HepG2 (cell line): ENCODE data around the gene ZACN. TPM values are rescaled to one million over a fixed set of nuclear protein-coding genes. Genes with fewer than 3 reads are reported as not detected.

Source experiments
- ATAC-seq: fragments of 200-7000 bp; cut with Tn5 transposase; 3 replicates; pipeline ENCODE4 v1.9.1; 2020; ENCODE audit warnings: mild to moderate bottlenecking, moderate library complexity
- BruUV-seq: library from RNA; stranded (reverse); fragments of 400-500 nt; replicated peaks from 2 replicates; lab custom pipeline; 2021; lab: Mats Ljungman, UMichigan
- CTCF ChIA-PET: fragments of 300-600 bp; formaldehyde crosslinking; extraction: SDS; loops from one replicate; lab custom pipeline; 2021; ENCODE audit warnings: low total read pairs, inconsistent platforms, low intra/inter-chr PET ratio; lab: Yijun Ruan, JAX
- POLR2A ChIA-PET: fragments of 350-600 bp; sonication (Branson Sonifier 250); formaldehyde crosslinking; loops from one replicate; lab custom pipeline; 2020; ENCODE audit warnings: antibody characterized with exemption, inconsistent platforms; lab: Yijun Ruan, JAX
- DNase-seq: peaks from one replicate; pipeline ENCODE4 v3.0.0-alpha.2; 2015; ENCODE audit warnings: low spot score
- FAIRE-seq: peaks from 3 replicates; lab custom pipeline; 2011; peaks lifted over from hg19 to GRCh38; lab: Jason Lieb, UNC
- H2AFZ ChIP-seq: one replicate; pipeline ENCODE4 v1.6.1; 2011; ENCODE audit warnings: low read length, inconsistent platforms
- H3K27ac ChIP-seq: fragments of 300-600 bp; 3 replicates; pipeline ENCODE4 v1.8.0; 2011; ENCODE audit warnings: mixed run types, mild to moderate bottlenecking, mixed read lengths, low read length, inconsistent platforms; ENCODE audit not compliant: insufficient read depth; ENCODE audit errors: extremely low read length
- H3K27me3 ChIP-seq, 2 experiments: fragments of 200-600 bp in 1 of 2; 2 replicates in 1 of 2; 3 replicates in 1 of 2; pipeline versions ENCODE4 v1.6.0 to v1.8.0; 2011; ENCODE audit warnings: low read length in 2 of 2, mild to moderate bottlenecking in 2 of 2, moderate library complexity in 2 of 2, inconsistent platforms in 1 of 2; ENCODE audit not compliant: insufficient read depth in 2 of 2, control insufficient read depth in 1 of 2
- H3K36me3 ChIP-seq, 2 experiments: fragments of 200-600 bp in 1 of 2; replicated peaks in 1 of 2; 2 replicates in 1 of 2; 3 replicates in 1 of 2; pipeline versions ENCODE4 v1.5.1 to v1.8.0; 2011; ENCODE audit warnings: low read length in 2 of 2, inconsistent platforms in 1 of 2; ENCODE audit not compliant: insufficient read depth in 2 of 2, control insufficient read depth in 1 of 2
- H3K4me1 ChIP-seq: 2 replicates; pipeline ENCODE4 v1.5.1; 2012; ENCODE audit warnings: low read length, inconsistent platforms; ENCODE audit not compliant: insufficient read depth
- H3K4me2 ChIP-seq: 2 replicates; pipeline ENCODE4 v1.6.0; 2011; ENCODE audit warnings: low read depth, low read length, inconsistent platforms
- H3K4me3 ChIP-seq, 3 experiments: fragments of 200-600 bp in 1 of 3; sonication (generic), shearing (Covaris generic) in 1 of 3; replicated peaks in 1 of 3; 2 replicates each; pipeline ENCODE4 v1.5.1; 2011 to 2016; ENCODE audit warnings: low read length in 3 of 3, inconsistent platforms in 2 of 3, low read depth in 2 of 3, mild to moderate bottlenecking in 2 of 3, control low read depth in 1 of 3, mixed read lengths in 1 of 3; ENCODE audit not compliant: insufficient read depth in 1 of 3
- H3K79me2 ChIP-seq: one replicate; pipeline ENCODE4 v1.6.1; 2011; ENCODE audit warnings: low read length, inconsistent platforms; ENCODE audit not compliant: insufficient read depth
- H3K9ac ChIP-seq: 2 replicates; pipeline ENCODE4 v1.6.0; 2011; ENCODE audit warnings: mild to moderate bottlenecking, low read depth, low read length, inconsistent platforms; ENCODE audit not compliant: insufficient read depth
- H3K9me3 ChIP-seq: 2 replicates; pipeline ENCODE4 v1.5.1; 2012; ENCODE audit warnings: mild to moderate bottlenecking, low read length
- H4K20me1 ChIP-seq: 2 replicates; pipeline ENCODE4 v1.6.0; 2011; ENCODE audit warnings: inconsistent platforms, mild to moderate bottlenecking, low read length, moderate library complexity; ENCODE audit not compliant: insufficient read depth
- AGO2 ChIP-seq: fragments of 200-400 bp; formaldehyde crosslinking; optimal IDR thresholded peaks from 2 replicates; pipeline ENCODE3; 2017; ENCODE audit warnings: mild to moderate bottlenecking, low read depth, low read length, moderate library complexity
- DBP ChIP-seq: sonication (generic); formaldehyde crosslinking; IDR thresholded peaks from 2 replicates; pipeline ENCODE4 v1.4.0; 2020; ENCODE audit warnings: missing genetic modification reagents; ENCODE audit errors: not compliant biosample characterization
- GRHL1 ChIP-seq: sonication (generic); formaldehyde crosslinking; conservative IDR thresholded peaks from 2 replicates; pipeline ENCODE4 v1.8.0; 2022; ENCODE audit warnings: missing genetic modification reagents
- IKZF4 ChIP-seq: sonication (generic); formaldehyde crosslinking; IDR thresholded peaks from 2 replicates; pipeline ENCODE4 v1.5.1; 2020; ENCODE audit warnings: borderline replicate concordance, mild to moderate bottlenecking, low read depth, missing genetic modification reagents; ENCODE audit errors: not compliant biosample characterization
- NFIC ChIP-seq: IDR thresholded peaks from 2 replicates; pipeline ENCODE4 v1.6.1; 2012; ENCODE audit warnings: mild to moderate bottlenecking, low read length, inconsistent platforms
- NR2F2 ChIP-seq: IDR thresholded peaks from 2 replicates; pipeline ENCODE4 v1.6.1; 2012; ENCODE audit warnings: low read depth, inconsistent platforms, borderline replicate concordance
- REL ChIP-seq: sonication (generic); formaldehyde crosslinking; conservative IDR thresholded peaks from 2 replicates; pipeline ENCODE4 v1.8.0; 2022; ENCODE audit warnings: mild to moderate bottlenecking, missing genetic modification reagents, moderate library complexity
- RFXAP ChIP-seq: sonication (generic); formaldehyde crosslinking; IDR thresholded peaks from 2 replicates; pipeline ENCODE4 v1.4.0; 2020; ENCODE audit warnings: missing genetic modification reagents, borderline replicate concordance
- ZBTB8A ChIP-seq: sonication (generic); formaldehyde crosslinking; IDR thresholded peaks from 2 replicates; pipeline ENCODE4 v1.4.0; 2020; ENCODE audit warnings: mild to moderate bottlenecking, low read depth, missing genetic modification reagents, borderline replicate concordance
- ZHX1 ChIP-seq: sonication (generic); formaldehyde crosslinking; IDR thresholded peaks from 2 replicates; pipeline ENCODE4 v1.8.1; 2022; ENCODE audit warnings: low read depth, mild to moderate bottlenecking, missing genetic modification reagents
- ZNF225 ChIP-seq: sonication (generic); formaldehyde crosslinking; IDR thresholded peaks from 2 replicates; pipeline ENCODE4 v1.4.0; 2020; ENCODE audit warnings: mild to moderate bottlenecking, missing genetic modification reagents
- ZNF460 ChIP-seq: sonication (generic); formaldehyde crosslinking; IDR thresholded peaks from 2 replicates; pipeline ENCODE4 v1.5.1; 2020; ENCODE audit warnings: missing genetic modification reagents, mild to moderate bottlenecking, borderline replicate concordance
- ZNF570 ChIP-seq: sonication (generic); formaldehyde crosslinking; IDR thresholded peaks from 2 replicates; pipeline ENCODE4 v1.4.0; 2020; ENCODE audit warnings: mild to moderate bottlenecking, missing genetic modification reagents, borderline replicate concordance
- ZNF704 ChIP-seq: sonication (generic); formaldehyde crosslinking; IDR thresholded peaks from 2 replicates; pipeline ENCODE4 v1.8.1; 2023; ENCODE audit warnings: mild to moderate bottlenecking, inconsistent platforms, moderate library complexity, missing genetic modification reagents, borderline replicate concordance
- WGBS: methylation state at CpG from one replicate; pipeline ENCODE4 v1.1.6; 2017; ENCODE audit warnings: low lambda C conversion rate; 5-methylcytosine and 5-hydroxymethylcytosine counted together
- in situ Hi-C: cut with HindIII; loops from 2 replicates; pipeline ENCODE4 v1.10.0; 2017; ENCODE audit warnings: low pct_unique_long_range_greater_than_20kb; ENCODE audit not compliant: extremely low pct_ligation_motif_present
- intact Hi-C: fragments of 100-400 bp; cut with micrococcal nuclease; formaldehyde crosslinking; loops from one replicate; pipeline ENCODE4 v1.10.0; 2022; ENCODE audit not compliant: unreplicated experiment
- polyA plus RNA-seq, 8 experiments: library from polyadenylated mRNA; depleted of rRNA in 3 of 8; stranded (reverse) in 7 of 8; unstranded in 1 of 8; fragments of >200 nt; fragmentation: Illumina TruSeq in 4 of 8; extraction: Trizol in 4 of 8; gene quantifications; 2 replicates each; pipeline versions ENCODE4 v1.2.1 to v1.2.3, GENCODE V29; 2011 to 2016; ENCODE audit warnings: low read depth in 4 of 8, missing spikeins in 1 of 8, mixed read lengths in 1 of 8; ENCODE audit not compliant: insufficient read depth in 1 of 8
- total RNA-seq, 5 experiments: library from RNA; depleted of rRNA; stranded (reverse); fragments of >200 nt; fragmentation: Illumina TruSeq; extraction: Trizol; gene quantifications; 2 replicates each; pipeline ENCODE4 v1.2.3, GENCODE V29; 2016; ENCODE audit warnings: low read depth in 1 of 5

Gene ZACN
- total and polyA plus RNA-seq, 2 of the 13 experiments (the other 11 are each of a cell fraction or from before 2014, with no cell fraction given) = 0.11 to 0.15 TPM

GRCh38 chr17:76102944-76103273 is 23.9 kb downstream of the ZACN start (continued):
- TF ChIP-seq ZBTB8A (CRISPR knock-in tag) (no peak), RFXAP (CRISPR knock-in tag) (0 out of 2 replicates have a peak, but pooled peaks have one; percentile 9), AGO2 (no peak), ZNF225 (CRISPR knock-in tag) (peak; percentile 32; the same call in 1 of the 2 replicates), IKZF4 (CRISPR knock-in tag) (no peak), NFIC (no peak)

GRCh38 chr17:76103274-76104139 is 24.5 kb downstream of the ZACN start, which contains the start of gene EXOC7:
EXOC7 (minus strand) TSS chr17:76103787; CDS start chr17:76103692, 95 bp downstream.
- in situ Hi-C loops (no loop called here), intact Hi-C loops (loop anchor here (2.0 kb wide), 1 partner anchor 25 kb away; the partner anchor contains the start of gene ZACN)
- Histone ChIP-seq H4K20me1 (no peaks in the 10 kb centered on the region), H3K9me3 (no peaks in the 10 kb centered on the region), H3K9ac (peak within 1 kb of the TSS; percentile 86), H3K4me2 (peak within 1 kb of the TSS; percentile 97), H3K4me3 (peak within 1 kb of the TSS; percentile 78 to 87 (median 79)), H2AFZ (peak within 1 kb of the TSS; percentile 50), H3K79me2 (peaks cover 18% of the 10 kb centered on the region), H3K27me3 (no peaks in the 10 kb centered on the region; a peak in 1 of 5 replicates), H3K36me3 (peaks cover 13 to 26% of the 10 kb centered on the region in 2 experiments), H3K27ac (peak within 1 kb of the TSS; percentile 83), H3K4me1 (peaks cover 48% of the 10 kb centered on the region)
- ATAC-seq = peak; percentile 84
- 5% methylated on average over 43 of the region's 55 CpGs for WGBS
- ChIA-PET POLR2A (interaction anchor here (0.7 to 2.3 kb wide), 22 partner anchors 9 to 324 kb away, joined by 3 to 8 read pairs (median 4); partner anchors contain the start of genes ACOX1, EVPL, GALR2 and SRP68), CTCF (no interaction called here)
- BruUV-seq = no TSS peak
- DNase-seq = peak; percentile 92
- FAIRE-seq = peak; percentile 81
- no peak for TF ChIP-seq ZHX1 (CRISPR knock-in tag)
- TF ChIP-seq ZNF570 (CRISPR knock-in tag) = no peak
- TF ChIP-seq ZNF460 (CRISPR knock-in tag) = no peak; the same call in 1 of the 2 replicates
- no peak for TF ChIP-seq ZNF704 (CRISPR knock-in tag)
- TF ChIP-seq DBP (CRISPR knock-in tag) = no peak
- peak; percentile 37; the same call in 1 of the 2 replicates for TF ChIP-seq NR2F2
- TF ChIP-seq REL (CRISPR knock-in tag) = no peak
- TF ChIP-seq GRHL1 (CRISPR knock-in tag) = no peak
